Ovary (tissue), 9 donors: ENCODE results near the gene EPN3. TPM values are rescaled to one million over a fixed set of nuclear protein-coding genes. Genes with fewer than 3 reads are reported as not detected.

Experiments used
- DNase-seq, 5 donors: peaks; one replicate each; pipeline ENCODE4 v3.0.0-alpha.2; 2019 to 2020
- H3K27ac ChIP-seq, 2 donors: fragments of 200-600 bp; one replicate each; pipeline versions ENCODE4 v1.5.1 to v1.8.0; 2019 to 2022
- H3K27me3 ChIP-seq: fragments of 200-600 bp; one replicate; pipeline ENCODE4 v1.8.0; 2022
- H3K36me3 ChIP-seq: fragments of 200-600 bp; sonication (generic); one replicate; pipeline ENCODE4 v1.5.1; 2019
- H3K4me1 ChIP-seq: one replicate; pipeline ENCODE4 v1.8.1; 2013; ENCODE audit warnings: mild to moderate bottlenecking, moderate library complexity; ENCODE audit not compliant: insufficient read depth
- H3K4me3 ChIP-seq: fragments of 200-600 bp; sonication (generic); one replicate; pipeline ENCODE4 v1.5.1; 2017
- H3K9me3 ChIP-seq, 2 donors: fragments of 200-600 bp in 1 of 2; sonication (generic) in 1 of 2; one replicate each; pipeline versions ENCODE4 v1.5.1 to v1.8.1; 2013 to 2019; ENCODE audit warnings: mild to moderate bottlenecking in 1 of 2, moderate library complexity in 1 of 2
- EP300 ChIP-seq: sonication (generic); formaldehyde crosslinking; IDR thresholded peaks from one replicate; pipeline ENCODE4 v1.6.1; 2017; ENCODE audit warnings: antibody characterized with exemption
- POLR2A ChIP-seq: fragments of 450-650 bp; IDR thresholded peaks from one replicate; pipeline ENCODE4 v1.6.1; 2017; ENCODE audit warnings: antibody characterized with exemption, mild to moderate bottlenecking, moderate library complexity
- WGBS, 3 donors: extraction: QIAGEN DNeasy Blood & Tissue Kit in 1 of 3; methylation state at CpG; one replicate each; pipeline versions ENCODE4 v1.1.5 to v1.1.7; 2013 to 2017; 5-methylcytosine and 5-hydroxymethylcytosine counted together
- intact Hi-C, 4 donors: fragments of 100-400 bp; cut with DNase I; formaldehyde crosslinking; loops; one replicate each; pipeline versions ENCODE4 v1.11.0 to v1.15.1; 2022 to 2023
- polyA plus RNA-seq, 2 donors: library from polyadenylated mRNA; stranded (reverse); fragments of 200-250 nt in 1 of 2; fragments of 350-450 nt in 1 of 2; fragmentation: Illumina TruSeq in 1 of 2; extraction: RNeasy Lipid Tissue Mini Kit (QIAGEN cat#74804) in 1 of 2; gene quantifications; one replicate each; pipeline ENCODE4 v1.2.3, GENCODE V29; 2013 to 2014
- total RNA-seq, 7 donors: library from RNA; depleted of rRNA in 2 of 7; stranded (reverse); fragments of >200 nt in 2 of 7; fragmentation: NEBNext Ultra II Directional in 3 of 7; extraction: Animal tissue kit (Norgen Biotek cat#: 25700) in 3 of 7; gene quantifications; one replicate each; pipeline versions ENCODE4 v1.1.0 to v1.2.4, GENCODE V29; 2016 to 2023
- TF ChIP-seq, protein P1 (sequence below), 3 donors: fragments of 450-650 bp in 2 of 3; fragments of 200-600 bp in 1 of 3; IDR thresholded peaks; one replicate each; pipeline versions ENCODE4 v1.5.1 to v1.8.0; 2016 to 2022; ENCODE audit warnings: antibody characterized with exemption in 3 of 3, mild to moderate bottlenecking in 1 of 3
- donor health status: DM: no; HTN: no; CAD: no; lungs with moderate emphysema.
- donor health status: DM: no; HTN: no; CAD: no.
- donor health status: Bipolar disorder and iron deficiency.
- donor health status: DM: yes; HTN: yes; CAD: no.
- donor health status: DM: no; HTN: no; CAD: no.
- donor health status: DM: yes; HTN: yes; CAD: no.

EPN3 gene
- total and polyA plus RNA-seq, 9 donors = 6.2 to 33.4 (median 21.0) TPM

DNA sequence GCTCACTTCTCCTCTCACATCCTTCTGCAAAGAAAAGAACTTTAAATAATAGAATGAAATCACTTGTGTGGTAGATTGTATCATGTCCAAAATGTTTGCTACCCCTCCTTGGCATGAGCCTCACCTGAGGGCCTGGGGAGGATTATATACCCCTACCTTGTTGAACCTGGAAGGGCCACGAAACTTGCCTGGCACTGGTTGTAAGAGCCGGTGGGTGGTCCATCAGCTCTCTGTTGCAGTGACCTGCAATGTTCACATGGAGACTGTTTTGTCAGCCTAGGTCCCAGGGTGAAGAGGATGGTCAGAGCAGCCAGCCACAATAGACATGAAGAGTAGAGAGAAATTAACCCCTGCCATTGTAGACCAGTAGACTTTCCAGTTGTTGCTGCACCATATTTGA is 43.7 kb upstream of the EPN3 start:
- H3K4me3 ChIP-seq = no peak overlapping the region
- no peak for DNase-seq
- no peaks in the 10 kb centered on the region for H3K9me3 ChIP-seq
- no peaks in the 10 kb centered on the region for H3K4me1 ChIP-seq
- H3K36me3 ChIP-seq = no peaks in the 10 kb centered on the region
- no peaks in the 10 kb centered on the region for H3K27me3 ChIP-seq
- H3K27ac ChIP-seq = no peak overlapping the region
- 81 to 85% (median 84%) methylated on average over 2 of the region's 2 CpGs for WGBS, 3 donors
- intact Hi-C loops = loop anchor here (10.0 kb wide), 5 partner anchors 46 to 356 kb away; partner anchors contain the start of gene EPN3 (in 2 of the 4)
- TF ChIP-seq POLR2A = no peak
- no peak for TF ChIP-seq EP300
- TF ChIP-seq, protein P1, sequence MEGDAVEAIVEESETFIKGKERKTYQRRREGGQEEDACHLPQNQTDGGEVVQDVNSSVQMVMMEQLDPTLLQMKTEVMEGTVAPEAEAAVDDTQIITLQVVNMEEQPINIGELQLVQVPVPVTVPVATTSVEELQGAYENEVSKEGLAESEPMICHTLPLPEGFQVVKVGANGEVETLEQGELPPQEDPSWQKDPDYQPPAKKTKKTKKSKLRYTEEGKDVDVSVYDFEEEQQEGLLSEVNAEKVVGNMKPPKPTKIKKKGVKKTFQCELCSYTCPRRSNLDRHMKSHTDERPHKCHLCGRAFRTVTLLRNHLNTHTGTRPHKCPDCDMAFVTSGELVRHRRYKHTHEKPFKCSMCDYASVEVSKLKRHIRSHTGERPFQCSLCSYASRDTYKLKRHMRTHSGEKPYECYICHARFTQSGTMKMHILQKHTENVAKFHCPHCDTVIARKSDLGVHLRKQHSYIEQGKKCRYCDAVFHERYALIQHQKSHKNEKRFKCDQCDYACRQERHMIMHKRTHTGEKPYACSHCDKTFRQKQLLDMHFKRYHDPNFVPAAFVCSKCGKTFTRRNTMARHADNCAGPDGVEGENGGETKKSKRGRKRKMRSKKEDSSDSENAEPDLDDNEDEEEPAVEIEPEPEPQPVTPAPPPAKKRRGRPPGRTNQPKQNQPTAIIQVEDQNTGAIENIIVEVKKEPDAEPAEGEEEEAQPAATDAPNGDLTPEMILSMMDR (IDR thresholded peaks at IDR 0.05) = no peak

- Histone ChIP-seq H3K4me3 (no peak overlapping the region), H3K36me3 (no peaks in the 10 kb centered on the region), H3K4me1 (no peaks in the 10 kb centered on the region), H3K9me3 (no peaks in the 10 kb centered on the region), H3K27ac (no peak overlapping the region), H3K27me3 (no peaks in the 10 kb centered on the region)
- 40 to 56% (median 53%) methylated on average over 1 of the region's 1 CpG for WGBS, 3 donors
- no peak for DNase-seq
- TF ChIP-seq POLR2A (no peak), EP300 (no peak)
- TF ChIP-seq, protein P1 (IDR thresholded peaks at IDR 0.05) = no peak
- intact Hi-C loops = no loop called here
Observed at GRCh38 chr17:50491505-50491904, 41.0 kb upstream of the EPN3 start.

GRCh38 chr17:50492214-50492613 is 40.3 kb upstream of the EPN3 start:
- H3K36me3 ChIP-seq = no peaks in the 10 kb centered on the region
- no peaks in the 10 kb centered on the region for H3K4me1 ChIP-seq
- no peak for DNase-seq
- H3K27me3 ChIP-seq = no peaks in the 10 kb centered on the region
- H3K9me3 ChIP-seq = no peaks in the 10 kb centered on the region
- no peak overlapping the region for H3K27ac ChIP-seq
- H3K4me3 ChIP-seq = no peak overlapping the region
- intact Hi-C loops = no loop called here
- TF ChIP-seq, protein P1 (IDR thresholded peaks at IDR 0.05) = no peak
- TF ChIP-seq POLR2A = no peak
- TF ChIP-seq EP300 = no peak
- WGBS, 3 donors = 82 to 85% (median 83%) methylated on average over 8 of the region's 8 CpGs

- TF ChIP-seq, protein P1 (IDR thresholded peaks at IDR 0.05) = no peak
- TF ChIP-seq EP300 = no peak
- no peak for TF ChIP-seq POLR2A
- no peak overlapping the region for H3K4me3 ChIP-seq
- WGBS, 3 donors = 48 to 65% (median 56%) methylated on average over 3 of the region's 3 CpGs
- H3K27me3 ChIP-seq = no peaks in the 10 kb centered on the region
- DNase-seq = no peak
- H3K4me1 ChIP-seq = no peaks in the 10 kb centered on the region
- H3K36me3 ChIP-seq = no peaks in the 10 kb centered on the region
- intact Hi-C loops = no loop called here
- H3K9me3 ChIP-seq = no peaks in the 10 kb centered on the region
- no peak overlapping the region for H3K27ac ChIP-seq
Observed at GRCh38 chr17:50493744-50494143, 38.8 kb upstream of the EPN3 start.
